Transverse colon (tissue), 4 donors: ENCODE measurements around the gene JARID2.

Experiments used
- CTCF ChIP-seq, 5 experiments: fragments of 200-600 bp in 3 of 5; fragments of 450-650 bp in 2 of 5; sonication (generic) in 3 of 5; IDR thresholded peaks; 1 replicate in 2 of 5; 2 replicates in 3 of 5; pipeline ENCODE4 v1.5.1; 2016 to 2017; ENCODE audit warnings: antibody characterized with exemption in 5 of 5, inconsistent platforms in 3 of 5, mild to moderate bottlenecking in 2 of 5, moderate library complexity in 1 of 5
- POLR2AphosphoS5 ChIP-seq, 3 donors: sonication (generic); formaldehyde crosslinking; IDR thresholded peaks; one replicate each; pipeline ENCODE4 v1.6.1; 2016; ENCODE audit warnings: antibody characterized with exemption in 3 of 3

- TF ChIP-seq CTCF (IDR thresholded peaks at IDR 0.05) (no peak), POLR2AphosphoS5 (IDR thresholded peaks at IDR 0.05) (no peak)
Measured at GRCh38 chr6:15255909-15256395, 10.1 kb downstream of the JARID2 start.
